ENCODE results near the gene DNAH7.

- TF ChIP-seq GATA2 (IDR thresholded peaks at IDR 0.05; ENCODE audit: low read depth, low read length) (no peak), GATA3 (IDR thresholded peaks at IDR 0.05; ENCODE audit: low read depth, low read length) (no peak)
These were observed 70.6 kb downstream of the DNAH7 start for GRCh38 chr2:195998070-195998469.
